Endothelial cell of umbilical vein (primary cell): Measurements from ENCODE around the gene VPS9D1.

Experiments used
- CTCF ChIP-seq, 2 donors: IDR thresholded peaks; 1 replicate in 1 of 2; 2 replicates in 1 of 2; pipeline ENCODE4 v1.5.1; 2011; ENCODE audit warnings: low read length in 2 of 2, mild to moderate bottlenecking in 2 of 2, moderate library complexity in 2 of 2, control low read depth in 1 of 2, inconsistent platforms in 1 of 2, low read depth in 1 of 2; ENCODE audit not compliant: insufficient read depth in 1 of 2; ENCODE audit errors: extremely low read depth in 1 of 2
- EZH2 ChIP-seq: IDR thresholded peaks from 2 replicates; pipeline ENCODE4 v1.6.1; 2012; ENCODE audit warnings: borderline replicate concordance, low read depth, mild to moderate bottlenecking, moderate library complexity, low read length, inconsistent platforms; ENCODE audit not compliant: severe bottlenecking
- FOS ChIP-seq: IDR thresholded peaks from 2 replicates; pipeline ENCODE4 v1.6.1; 2011; ENCODE audit warnings: mild to moderate bottlenecking, low read length, moderate library complexity, borderline replicate concordance; ENCODE audit not compliant: insufficient read depth
- JUN ChIP-seq: IDR thresholded peaks from 2 replicates; pipeline ENCODE4 v1.6.1; 2011; ENCODE audit warnings: borderline replicate concordance, low read depth; ENCODE audit not compliant: insufficient read length, insufficient read depth
- POLR2A ChIP-seq: IDR thresholded peaks from 2 replicates; pipeline ENCODE4 v1.6.1; 2012; ENCODE audit warnings: low read depth, mild to moderate bottlenecking, control low read depth, low read length
- POLR2AphosphoS5 ChIP-seq: IDR thresholded peaks from 2 replicates; pipeline ENCODE4 v1.6.1; 2012; ENCODE audit warnings: low read depth, mild to moderate bottlenecking, control low read depth, low read length, moderate library complexity; ENCODE audit not compliant: insufficient read depth

- TF ChIP-seq EZH2 (no peak), CTCF (IDR thresholded peaks at IDR 0.05; ENCODE audit: extremely low read depth in 1 of 2, insufficient read depth in 1 of 2, low read depth in 1 of 2, low read length in 2 of 2) (no peak), POLR2A (no peak), FOS (no peak), POLR2AphosphoS5 (peak; percentile 42), JUN (no peak)
Observed at GRCh38 chr16:89696670-89697128, 24.0 kb downstream of the VPS9D1 start.
